Heart right ventricle (tissue), 16 donors: ENCODE data around the gene FADD. TPM values are rescaled to one million over a fixed set of nuclear protein-coding genes. Genes with fewer than 3 reads are reported as not detected.
"Not testable (repeated sequence)": the region's sequence is repeated elsewhere in the genome, so short reads cannot be mapped to it uniquely, and the experiment has no call there.

Experiments used
- ATAC-seq, 8 donors: fragments of 200-7000 bp; cut with Tn5 transposase; one replicate each; pipeline ENCODE4 v1.9.1; 2020; ENCODE audit warnings: mild to moderate bottlenecking in 8 of 8, moderate library complexity in 8 of 8, moderate number of reproducible peaks in 1 of 8
- DNase-seq, 2 donors: peaks; one replicate each; pipeline ENCODE4 v3.0.0-alpha.2; 2020
- H3K27ac ChIP-seq, 10 donors: fragments of 200-600 bp; sonication (generic) in 2 of 10; one replicate each; pipeline versions ENCODE4 v1.5.0 to v1.8.0; 2020 to 2022; ENCODE audit warnings: mild to moderate bottlenecking in 3 of 10
- H3K27me3 ChIP-seq, 7 donors: fragments of 200-600 bp; one replicate each; pipeline ENCODE4 v1.8.0; 2021 to 2022; ENCODE audit warnings: mild to moderate bottlenecking in 2 of 7
- H3K36me3 ChIP-seq, 9 donors: fragments of 200-600 bp; sonication (generic) in 1 of 9; one replicate each; pipeline versions ENCODE4 v1.5.0 to v1.8.0; 2020 to 2022; ENCODE audit warnings: mild to moderate bottlenecking in 2 of 9
- H3K4me1 ChIP-seq, 9 donors: fragments of 200-600 bp; sonication (generic) in 1 of 9; one replicate each; pipeline versions ENCODE4 v1.5.0 to v1.8.0; 2020 to 2022; ENCODE audit warnings: mild to moderate bottlenecking in 4 of 9
- H3K4me3 ChIP-seq, 10 donors: fragments of 200-600 bp; sonication (generic) in 2 of 10; one replicate each; pipeline versions ENCODE4 v1.5.0 to v1.8.0; 2020 to 2022; ENCODE audit warnings: mild to moderate bottlenecking in 7 of 10, moderate library complexity in 2 of 10
- H3K9me3 ChIP-seq, 11 donors: fragments of 200-600 bp in 10 of 11; sonication (generic) in 2 of 11; one replicate each; pipeline versions ENCODE4 v1.5.0 to v1.8.0; 2013 to 2022; ENCODE audit warnings: mild to moderate bottlenecking in 2 of 11, control low read depth in 1 of 11, moderate library complexity in 1 of 11
- WGBS, 2 donors: extraction: QIAGEN DNeasy Blood & Tissue Kit; methylation state at CpG; one replicate each; pipeline ENCODE4 v1.1.7; 2013; ENCODE audit warnings: inconsistent platforms in 1 of 2; 5-methylcytosine and 5-hydroxymethylcytosine counted together
- intact Hi-C, 10 donors: fragments of 100-400 bp; cut with DNase I; formaldehyde crosslinking; loops; one replicate each; pipeline versions ENCODE4 v1.11.1 to v1.14.2; 2022
- polyA plus RNA-seq, 2 donors: library from polyadenylated mRNA; stranded (reverse); fragments of 200-250 nt; gene quantifications; one replicate each; pipeline ENCODE4 v1.2.3, GENCODE V29; 2013
- total RNA-seq, 10 donors: library from RNA; stranded (reverse); fragmentation: NEBNext Ultra II Directional in 3 of 10; extraction: Animal tissue kit (Norgen Biotek cat#: 25700) in 3 of 10; gene quantifications; one replicate each; pipeline versions ENCODE4 v1.2.1 to v1.2.4, GENCODE V29; 2021 to 2023
- TF ChIP-seq, protein P1 (sequence below), 9 donors: fragments of 200-600 bp; sonication (generic) in 2 of 9; IDR thresholded peaks; one replicate each; pipeline versions ENCODE4 v1.5.0 to v1.8.0; 2021 to 2022; ENCODE audit warnings: antibody characterized with exemption in 9 of 9, mild to moderate bottlenecking in 5 of 9, moderate library complexity in 1 of 9
- donor health status: Arrhythmogenic right ventricular cardiomyopathy.
- donor health status: ischemic (EF 13 %, LVEDD 7.1; RV severe dilation, severe dysfunction).
- donor health status: healthy with polysubstance abuse.
- donor health status: DM: no; HTN: yes; CAD: no.
- donor health status: DM: no; HTN: no; CAD: no.
- donor health status: ischemic (EF 25% LVEDD 6.9; RV normal size, moderate dysfunction).
- donor health status: ischemic (EF 25% LVEDD 5.7; RV mildly dilated, moderate dysfunction).
- donor health status: healthy.
- donor health status: DM: yes; HTN: yes; CAD: no.
- donor health status: Ischemic cardiomyopathy.
- donor health status: ischemic (EF 35%, LVEDD 5.7; RV mildly dilated, moderate dysfunction).
- donor health status: nonischemic (EF 11% LVEDD 7.7; RV severe dilation, severe dysfunction).
- donor health status: DM: yes; HTN: yes; CAD: no.
- donor health status: PGD.
- donor health status: ischemic (EF 29% LVEDD 5.4; RV normal size, mild dysfunction).
- donor health status: nonischemic (EF 23%, LVEDD 6.1; RV moderate dilation, normal function).

FADD gene
- total and polyA plus RNA-seq, 12 donors, result 4.8 to 16.9 (median 9.0) TPM

DNA sequence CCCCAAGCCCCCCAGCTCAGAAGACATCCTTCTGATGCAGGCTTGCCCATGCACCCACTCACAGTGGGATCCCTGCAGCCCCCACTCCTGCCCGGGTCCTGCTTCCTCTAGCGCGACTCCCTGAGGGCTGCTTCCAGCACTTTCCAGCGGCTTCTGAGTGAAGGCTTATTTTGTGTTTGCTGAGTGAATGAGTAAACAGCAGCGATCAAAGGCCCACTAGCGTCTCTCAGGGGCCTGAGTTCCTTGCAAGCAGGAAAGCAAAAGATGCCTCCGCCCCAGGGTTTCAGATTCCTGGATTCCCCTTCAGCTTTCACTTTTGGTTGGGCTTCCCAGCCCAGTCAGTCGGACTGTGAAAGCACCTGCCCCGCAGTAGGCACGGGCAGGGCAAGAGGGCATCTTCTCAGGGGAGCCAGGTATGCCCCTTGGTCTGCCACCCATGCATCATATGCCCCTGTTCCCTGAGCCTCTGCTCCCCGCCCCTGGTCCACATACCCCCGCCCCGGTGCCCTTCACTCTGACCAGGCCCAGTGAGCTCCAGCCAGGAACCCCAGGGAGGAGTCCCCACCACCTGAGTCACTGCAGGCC lies 9.2 kb downstream of the FADD start:
- peak in 5 of 8 donors; percentile 16 to 56 (median 39) for ATAC-seq
- Histone ChIP-seq H3K36me3 (peaks cover 0 to 29% (median 6%) of the 10 kb centered on the region in 9 donors), H3K27me3 (no peaks in the 10 kb centered on the region), H3K9me3 (no peaks in the 10 kb centered on the region), H3K27ac (peak overlapping the region in 3 of 10 donors; percentile 31 to 65 (median 48)), H3K4me3 (peak overlapping the region in 7 of 10 donors; percentile 8 to 47 (median 42)), H3K4me1 (peaks cover 0 to 10% (median 0%) of the 10 kb centered on the region in 9 donors)
- 61% methylated on average over 13 of the region's 13 CpGs for WGBS, 2 donors
- intact Hi-C loops, result no loop called here
- TF ChIP-seq, protein P1, sequence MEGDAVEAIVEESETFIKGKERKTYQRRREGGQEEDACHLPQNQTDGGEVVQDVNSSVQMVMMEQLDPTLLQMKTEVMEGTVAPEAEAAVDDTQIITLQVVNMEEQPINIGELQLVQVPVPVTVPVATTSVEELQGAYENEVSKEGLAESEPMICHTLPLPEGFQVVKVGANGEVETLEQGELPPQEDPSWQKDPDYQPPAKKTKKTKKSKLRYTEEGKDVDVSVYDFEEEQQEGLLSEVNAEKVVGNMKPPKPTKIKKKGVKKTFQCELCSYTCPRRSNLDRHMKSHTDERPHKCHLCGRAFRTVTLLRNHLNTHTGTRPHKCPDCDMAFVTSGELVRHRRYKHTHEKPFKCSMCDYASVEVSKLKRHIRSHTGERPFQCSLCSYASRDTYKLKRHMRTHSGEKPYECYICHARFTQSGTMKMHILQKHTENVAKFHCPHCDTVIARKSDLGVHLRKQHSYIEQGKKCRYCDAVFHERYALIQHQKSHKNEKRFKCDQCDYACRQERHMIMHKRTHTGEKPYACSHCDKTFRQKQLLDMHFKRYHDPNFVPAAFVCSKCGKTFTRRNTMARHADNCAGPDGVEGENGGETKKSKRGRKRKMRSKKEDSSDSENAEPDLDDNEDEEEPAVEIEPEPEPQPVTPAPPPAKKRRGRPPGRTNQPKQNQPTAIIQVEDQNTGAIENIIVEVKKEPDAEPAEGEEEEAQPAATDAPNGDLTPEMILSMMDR (IDR thresholded peaks at IDR 0.05), result no peak
- no peak for DNase-seq

DNA sequence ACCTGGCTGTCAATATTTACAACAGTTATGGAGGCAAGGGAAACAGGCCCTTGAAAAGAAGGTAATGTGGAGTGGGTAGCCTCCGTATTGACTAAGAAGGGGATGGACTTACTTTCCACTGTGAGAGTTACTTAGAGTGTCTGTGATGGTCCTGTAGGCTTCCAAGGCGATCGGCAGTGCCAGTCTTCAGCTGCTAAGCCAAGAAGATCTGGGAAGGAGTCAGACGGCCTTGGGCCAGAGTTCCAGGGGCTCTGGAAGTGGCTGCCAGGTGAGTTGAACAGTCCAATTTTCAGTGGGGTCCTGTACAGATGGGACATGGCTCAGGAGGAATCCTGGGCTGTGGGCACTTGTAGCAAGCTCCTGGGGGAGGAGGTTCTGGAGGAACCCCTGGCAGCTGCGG lies 14.3 kb downstream of the FADD start:
- WGBS, 2 donors, result 77 to 86% methylated on average over 5 of the region's 5 CpGs
- H3K4me3 ChIP-seq, ATAC-seq, intact Hi-C loops, DNase-seq, H3K36me3 ChIP-seq, H3K27ac ChIP-seq, H3K4me1 ChIP-seq, H3K27me3 ChIP-seq, H3K9me3 ChIP-seq: not testable (repeated sequence)

DNA sequence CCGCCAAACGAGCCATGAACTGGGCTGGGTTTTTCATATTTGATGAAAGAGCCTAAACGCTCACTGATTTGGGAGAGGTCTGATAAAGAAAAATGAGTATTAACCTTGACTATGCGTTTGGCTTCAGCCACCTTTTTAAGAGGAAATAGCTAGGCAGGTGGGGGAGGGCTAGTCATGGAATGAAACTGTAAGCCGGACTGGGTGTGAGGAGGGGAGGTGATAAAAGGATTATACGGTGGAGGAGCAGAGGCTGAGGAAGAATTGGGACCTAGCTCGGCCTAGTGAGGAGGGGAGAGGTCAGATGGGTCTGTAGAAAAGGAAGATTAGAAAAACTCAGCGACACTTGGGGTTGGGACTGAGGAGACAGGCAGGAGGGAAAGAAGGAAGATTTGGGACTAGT lies 15.0 kb downstream of the FADD start:
- 45% methylated on average over 8 of the region's 8 CpGs for WGBS, 2 donors
- DNase-seq, H3K27ac ChIP-seq, H3K9me3 ChIP-seq, intact Hi-C loops, H3K4me1 ChIP-seq, H3K4me3 ChIP-seq, H3K27me3 ChIP-seq, ATAC-seq, H3K36me3 ChIP-seq: not testable (repeated sequence)

DNA sequence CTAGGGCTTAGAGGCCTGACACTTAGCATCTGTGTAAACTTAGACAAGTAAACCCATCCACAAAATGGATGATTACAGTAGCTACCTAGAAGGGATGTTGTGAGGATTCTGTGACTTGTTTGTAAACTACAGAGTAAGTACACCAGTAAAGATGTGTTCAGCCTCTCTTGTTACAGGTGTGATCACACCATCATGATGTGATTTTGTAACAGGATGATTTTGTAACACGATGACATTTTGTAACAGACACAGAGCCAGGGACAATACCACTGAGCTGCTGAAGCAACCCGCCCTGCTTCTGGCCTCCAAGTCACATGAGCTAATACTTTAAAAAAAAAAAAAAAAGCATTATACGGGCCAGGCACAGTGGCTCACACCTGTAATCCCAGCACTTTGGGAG lies 17.0 kb downstream of the FADD start:
- no peaks in the 10 kb centered on the region for H3K4me1 ChIP-seq
- no peak overlapping the region for H3K27ac ChIP-seq
- intact Hi-C loops, result no loop called here
- H3K4me3 ChIP-seq, result no peak overlapping the region
- H3K9me3 ChIP-seq, result no peaks in the 10 kb centered on the region
- WGBS, 2 donors, result 72 to 75% methylated on average over 3 of the region's 3 CpGs
- TF ChIP-seq, protein P1 (IDR thresholded peaks at IDR 0.05), result no peak
- no peak for DNase-seq
- no peak for ATAC-seq
- H3K27me3 ChIP-seq, result peaks cover 0 to 6% (median 0%) of the 10 kb centered on the region in 7 donors
- no peaks in the 10 kb centered on the region for H3K36me3 ChIP-seq

DNA sequence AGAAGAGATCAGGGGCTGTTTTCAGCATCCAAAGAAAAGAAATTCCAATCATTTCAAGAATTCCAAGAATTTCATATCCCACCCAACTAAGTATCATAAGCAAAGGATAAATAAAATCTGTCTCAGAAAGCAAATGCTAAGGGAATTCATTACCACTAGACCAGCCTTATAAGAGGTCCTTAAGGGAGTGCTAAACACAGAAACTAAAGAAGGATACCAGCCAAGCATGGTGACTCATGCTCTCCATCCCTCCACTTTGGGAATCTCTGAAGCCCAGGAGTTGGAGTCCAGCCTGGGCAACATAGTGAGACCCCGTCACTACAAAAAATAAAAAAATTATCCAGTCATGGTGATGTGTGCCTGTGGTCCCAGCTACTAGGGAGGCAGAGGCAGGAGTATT lies 17.8 kb downstream of the FADD start:
- Histone ChIP-seq H3K4me1 (no peaks in the 10 kb centered on the region), H3K36me3 (no peaks in the 10 kb centered on the region), H3K9me3 (no peaks in the 10 kb centered on the region), H3K27ac (no peak overlapping the region), H3K27me3 (peaks cover 0 to 6% (median 0%) of the 10 kb centered on the region in 7 donors), H3K4me3 (no peak overlapping the region)
- no peak for ATAC-seq
- WGBS, 2 donors, result 75 to 81% methylated on average over 1 of the region's 1 CpG
- intact Hi-C loops, result no loop called here
- DNase-seq, result no peak
- TF ChIP-seq, protein P1 (IDR thresholded peaks at IDR 0.05), result no peak
